ENCODE measurements around the gene RTL1. TPM values are rescaled to one million over a fixed set of nuclear protein-coding genes. Genes with fewer than 3 reads are reported as not detected.

The RTL1 gene
- total RNA-seq, 2 donors from 2014 or later = 0.80 TPM; not detected in 1

DNA sequence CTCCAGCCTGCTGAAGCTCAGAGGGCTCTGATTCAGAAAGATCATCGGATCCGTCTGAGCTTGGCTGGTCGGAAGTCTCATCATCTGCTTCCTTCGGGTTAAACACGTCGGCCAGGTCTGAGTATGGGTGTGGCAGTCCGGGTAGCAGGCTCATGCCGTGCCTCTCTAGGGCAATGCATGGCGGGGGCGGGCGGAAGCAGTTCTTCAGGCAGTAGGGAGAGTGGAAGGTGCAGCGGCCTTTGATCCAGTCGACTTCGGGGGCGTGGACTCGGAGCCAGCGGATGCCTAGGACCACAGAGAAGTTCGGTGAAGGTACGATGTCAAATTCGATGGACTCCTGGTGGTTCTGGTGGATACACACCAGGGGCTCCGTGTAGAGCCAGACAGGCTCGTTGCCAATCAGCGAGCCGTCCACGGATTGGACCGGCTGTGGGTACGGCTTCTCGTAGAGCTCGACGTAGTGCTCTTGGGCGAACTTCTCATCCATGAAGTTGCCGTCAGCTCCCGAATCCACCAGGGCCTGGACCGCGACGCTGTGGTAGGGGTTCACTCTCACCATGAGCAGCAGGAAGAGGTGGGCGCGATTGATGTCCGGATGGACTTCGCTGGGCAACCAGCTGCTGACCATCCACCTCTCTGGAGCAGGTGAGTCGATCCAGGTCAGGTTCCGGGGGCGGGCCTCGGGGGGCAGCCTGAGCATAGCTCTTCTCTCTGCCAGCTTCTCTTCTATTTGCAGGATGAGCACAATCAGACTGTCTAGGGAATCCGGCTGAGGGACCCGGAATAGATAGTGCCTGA is 20.3 kb downstream of the RTL1 start:
- intact Hi-C loops (cut with DNase I) = no loop called here
- TF ChIP-seq POLR2AphosphoS5 (IDR thresholded peaks at IDR 0.05) (no peak), POLR2A (IDR thresholded peaks at IDR 0.05) (no peak)
- TF ChIP-seq, protein P1, sequence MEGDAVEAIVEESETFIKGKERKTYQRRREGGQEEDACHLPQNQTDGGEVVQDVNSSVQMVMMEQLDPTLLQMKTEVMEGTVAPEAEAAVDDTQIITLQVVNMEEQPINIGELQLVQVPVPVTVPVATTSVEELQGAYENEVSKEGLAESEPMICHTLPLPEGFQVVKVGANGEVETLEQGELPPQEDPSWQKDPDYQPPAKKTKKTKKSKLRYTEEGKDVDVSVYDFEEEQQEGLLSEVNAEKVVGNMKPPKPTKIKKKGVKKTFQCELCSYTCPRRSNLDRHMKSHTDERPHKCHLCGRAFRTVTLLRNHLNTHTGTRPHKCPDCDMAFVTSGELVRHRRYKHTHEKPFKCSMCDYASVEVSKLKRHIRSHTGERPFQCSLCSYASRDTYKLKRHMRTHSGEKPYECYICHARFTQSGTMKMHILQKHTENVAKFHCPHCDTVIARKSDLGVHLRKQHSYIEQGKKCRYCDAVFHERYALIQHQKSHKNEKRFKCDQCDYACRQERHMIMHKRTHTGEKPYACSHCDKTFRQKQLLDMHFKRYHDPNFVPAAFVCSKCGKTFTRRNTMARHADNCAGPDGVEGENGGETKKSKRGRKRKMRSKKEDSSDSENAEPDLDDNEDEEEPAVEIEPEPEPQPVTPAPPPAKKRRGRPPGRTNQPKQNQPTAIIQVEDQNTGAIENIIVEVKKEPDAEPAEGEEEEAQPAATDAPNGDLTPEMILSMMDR (IDR thresholded peaks at IDR 0.05) = no peak
- H3K36me3 ChIP-seq = no peaks in the 10 kb centered on the region
- H3K4me1 ChIP-seq (replicated peaks) = no peaks in the 10 kb centered on the region
- DNase-seq (ENCODE audit: low spot score) = no peak
- peaks cover 4% of the 10 kb centered on the region for H3K27me3 ChIP-seq (replicated peaks; ENCODE audit: insufficient read depth)
- no peak overlapping the region for H3K4me3 ChIP-seq
- H3K9me3 ChIP-seq = no peaks in the 10 kb centered on the region
- WGBS = 92% methylated on average over 46 of the region's 46 CpGs
- H3K27ac ChIP-seq = no peak overlapping the region

DNA sequence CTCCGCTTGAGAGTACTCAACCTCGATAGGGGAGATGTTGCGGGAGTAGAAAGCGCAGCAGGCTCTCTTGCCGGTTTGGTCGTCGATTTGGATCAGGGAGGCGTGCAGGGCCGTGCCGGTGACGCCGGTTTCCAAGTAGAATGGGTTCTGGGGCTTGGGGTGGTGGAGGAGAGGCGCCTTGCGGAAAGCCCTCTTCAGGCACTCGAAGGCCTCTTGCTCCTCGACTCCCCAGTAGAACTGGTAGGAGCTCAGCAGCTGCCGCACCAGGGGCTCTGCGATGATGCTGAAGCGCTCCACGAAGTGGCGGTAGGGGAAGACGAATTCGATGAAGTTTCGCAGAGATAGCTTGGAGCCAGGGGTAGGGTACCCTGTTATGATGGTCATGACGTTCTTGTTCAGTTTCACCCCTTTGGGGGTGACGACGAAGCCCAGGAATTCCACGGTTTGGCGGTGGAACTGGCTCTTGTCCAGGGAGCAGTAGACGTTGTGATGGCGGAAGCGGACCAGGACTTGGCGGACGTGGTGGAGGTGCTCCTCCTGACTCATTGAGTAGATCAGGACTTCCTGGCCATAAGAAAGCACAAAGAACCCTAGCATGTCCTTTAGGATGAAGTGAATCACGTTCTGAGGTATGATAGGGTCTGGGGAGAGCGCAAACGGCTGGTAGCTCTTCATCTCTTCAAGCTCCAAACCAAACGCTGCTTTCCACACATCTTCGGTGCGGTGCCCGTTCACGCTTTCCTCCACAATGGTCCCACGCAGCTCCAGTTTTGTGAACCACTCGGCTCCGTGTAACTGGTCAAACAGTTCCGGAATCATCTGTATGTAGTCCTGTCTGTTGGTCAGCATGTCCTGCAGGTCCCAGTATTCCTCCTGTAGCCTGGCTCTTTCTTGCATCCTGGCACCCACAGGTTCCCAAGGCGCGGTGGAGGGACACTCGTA is 21.2 kb downstream of the RTL1 start:
- intact Hi-C loops (cut with DNase I) = no loop called here
- WGBS = 95% methylated on average over 49 of the region's 49 CpGs
- Histone ChIP-seq H3K27me3 (replicated peaks; ENCODE audit: insufficient read depth) (peaks cover 4% of the 10 kb centered on the region), H3K4me3 (no peak overlapping the region), H3K36me3 (no peaks in the 10 kb centered on the region), H3K9me3 (no peaks in the 10 kb centered on the region), H3K4me1 (replicated peaks) (no peaks in the 10 kb centered on the region), H3K27ac (no peak overlapping the region)
- no peak for TF ChIP-seq POLR2A (IDR thresholded peaks at IDR 0.05)
- DNase-seq (ENCODE audit: low spot score) = no peak

DNA sequence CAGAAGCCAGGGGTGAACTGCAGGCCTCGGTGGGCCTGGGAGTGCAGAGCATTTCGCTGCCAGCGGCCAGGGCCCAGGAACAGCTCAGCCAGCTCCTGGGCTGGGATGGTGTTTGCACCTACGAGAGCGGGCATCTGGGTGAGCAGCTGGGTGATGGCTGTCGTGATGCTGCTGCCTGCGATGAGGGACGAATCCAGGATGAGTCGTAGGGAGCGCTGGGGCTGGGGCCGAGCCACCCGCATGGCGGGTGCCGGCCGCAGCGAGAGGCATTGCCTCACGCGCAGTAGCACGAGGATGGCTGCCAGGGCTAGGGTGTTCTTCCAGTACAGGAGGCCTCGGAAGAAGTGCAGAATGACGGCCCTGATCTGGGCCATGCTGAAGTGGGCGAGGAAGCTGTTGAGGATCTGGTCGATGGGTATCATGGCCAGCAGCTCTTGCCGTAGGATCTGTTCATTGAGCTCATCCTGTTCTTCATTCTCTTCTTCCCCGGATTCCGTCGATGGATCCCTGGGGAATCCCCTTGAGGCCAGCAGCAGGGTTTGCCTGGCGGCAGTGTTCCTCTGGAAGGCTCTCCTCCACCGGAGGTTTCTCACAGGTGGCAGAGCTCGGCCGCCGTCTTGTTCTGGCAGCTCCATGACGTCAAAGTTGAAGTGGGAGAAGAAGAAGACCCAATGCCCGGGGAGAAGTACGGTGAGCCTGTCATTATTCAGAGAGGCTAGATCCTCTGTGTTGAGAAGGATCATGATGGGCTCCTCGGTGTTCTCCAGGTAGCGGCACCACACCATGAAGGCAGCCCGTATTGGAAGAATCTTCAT is 22.1 kb downstream of the RTL1 start:
- WGBS = 97% methylated on average over 37 of the region's 38 CpGs
- Histone ChIP-seq H3K27ac (no peak overlapping the region), H3K27me3 (replicated peaks; ENCODE audit: insufficient read depth) (peaks cover 4% of the 10 kb centered on the region), H3K9me3 (no peaks in the 10 kb centered on the region), H3K4me1 (replicated peaks) (no peaks in the 10 kb centered on the region), H3K4me3 (no peak overlapping the region), H3K36me3 (no peaks in the 10 kb centered on the region)
- no peak for DNase-seq (ENCODE audit: low spot score)
- no peak for TF ChIP-seq POLR2A (IDR thresholded peaks at IDR 0.05)
- no peak for TF ChIP-seq POLR2AphosphoS5 (IDR thresholded peaks at IDR 0.05)
- TF ChIP-seq, protein P1 (IDR thresholded peaks at IDR 0.05) = no peak
- intact Hi-C loops (cut with DNase I) = no loop called here

DNA sequence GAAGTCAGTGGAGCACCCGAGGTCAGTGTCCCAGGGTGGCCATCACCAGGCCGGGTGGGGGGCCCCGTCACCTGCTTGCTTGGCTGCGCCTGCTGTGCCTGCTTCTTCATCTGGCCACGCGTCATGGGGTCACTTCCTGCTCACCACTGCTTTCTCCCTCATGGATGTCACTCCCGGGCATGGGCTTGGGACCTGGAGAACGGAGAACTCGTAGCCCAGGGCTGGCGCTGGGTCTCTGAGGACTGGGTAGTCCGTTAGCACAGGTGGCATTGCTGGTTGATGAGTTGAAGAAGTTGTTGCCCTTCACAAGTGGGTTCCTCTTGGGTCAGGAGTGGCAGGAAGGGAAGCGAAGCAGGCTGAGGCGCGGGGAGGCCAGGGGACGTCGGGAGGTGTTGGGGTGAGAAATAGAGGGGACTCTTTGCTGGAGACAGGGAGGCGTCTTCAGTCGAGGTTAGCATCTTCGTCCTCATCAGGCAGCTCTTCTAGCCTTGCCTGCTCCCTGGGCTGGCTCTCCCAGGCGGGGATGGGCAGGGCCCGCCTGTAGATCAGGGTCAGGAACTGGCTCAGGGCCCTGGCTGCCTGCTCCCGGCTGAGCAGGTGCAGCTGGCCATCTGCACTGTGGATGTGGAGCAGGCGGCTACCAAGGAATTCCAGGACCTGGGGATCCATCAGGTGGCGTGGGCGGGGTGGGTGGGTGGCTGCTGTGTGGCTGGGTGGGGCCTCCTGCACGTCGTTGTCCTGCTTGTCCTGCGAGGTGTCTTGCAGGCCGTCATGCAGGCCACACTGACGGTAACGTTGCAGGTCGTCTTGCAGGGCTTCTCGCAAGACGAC is 23.0 kb downstream of the RTL1 start:
- TF ChIP-seq, protein P1 (IDR thresholded peaks at IDR 0.05) = no peak
- TF ChIP-seq POLR2AphosphoS5 (IDR thresholded peaks at IDR 0.05) = no peak
- no peak for TF ChIP-seq POLR2A (IDR thresholded peaks at IDR 0.05)
- no peak for DNase-seq (ENCODE audit: low spot score)
- no peak overlapping the region for H3K27ac ChIP-seq
- H3K4me3 ChIP-seq = no peak overlapping the region
- no peaks in the 10 kb centered on the region for H3K4me1 ChIP-seq (replicated peaks)
- intact Hi-C loops (cut with DNase I) = no loop called here
- 90% methylated on average over 32 of the region's 34 CpGs for WGBS
- H3K9me3 ChIP-seq = no peaks in the 10 kb centered on the region
- peaks cover 4% of the 10 kb centered on the region for H3K27me3 ChIP-seq (replicated peaks; ENCODE audit: insufficient read depth)
- no peaks in the 10 kb centered on the region for H3K36me3 ChIP-seq
